Hepatocyte (in vitro differentiated cells): ENCODE results near the gene LYRM4.

ENCODE experiments used
- CTCF ChIP-seq: fragments of 200-600 bp; sonication (generic); IDR thresholded peaks from 2 replicates; pipeline ENCODE4 v1.5.1; 2016; ENCODE audit warnings: antibody characterized with exemption, mild to moderate bottlenecking; ENCODE audit not compliant: poor library complexity
- EZH2 ChIP-seq: fragments of 200-600 bp; sonication (generic); IDR thresholded peaks from 2 replicates; pipeline ENCODE4 v1.6.1; 2016; ENCODE audit warnings: antibody characterized with exemption, mild to moderate bottlenecking, borderline replicate concordance
- EZH2phosphoT487 ChIP-seq: fragments of 200-600 bp; sonication (generic); IDR thresholded peaks from one replicate; pipeline ENCODE4 v1.6.1; 2018; ENCODE audit warnings: antibody characterized with exemption, mild to moderate bottlenecking, low read depth, moderate library complexity; ENCODE audit not compliant: unreplicated experiment, severe bottlenecking

GRCh38 chr6:5073992-5074391, 186.8 kb downstream of the LYRM4 start:
- TF ChIP-seq CTCF (no peak), EZH2 (no peak), EZH2phosphoT487 (no peak)
